HEK293 (cell line): Measurements from ENCODE around the gene STS.

ENCODE experiments used
- CTCF ChIA-PET: fragments of 350-600 bp; formaldehyde crosslinking; extraction: SDS; loops from one replicate; lab custom pipeline; 2021; ENCODE audit warnings: antibody characterized with exemption; lab: Yijun Ruan, JAX
- POLR2A ChIA-PET: fragments of 300-600 bp; formaldehyde crosslinking; extraction: SDS; loops from one replicate; lab custom pipeline; 2020; ENCODE audit warnings: antibody characterized with exemption, inconsistent platforms; lab: Yijun Ruan, JAX
- H3K27ac ChIP-seq: fragments of 200-500 bp; sonication (Bioruptor generic); 2 replicates; pipeline ENCODE4 v1.5.1; 2014; ENCODE audit warnings: low read depth, low read length, control low read depth, inconsistent platforms; ENCODE audit errors: extremely low read depth
- H3K36me3 ChIP-seq, 2 experiments: fragments of 200-500 bp in 1 of 2; sonication (Bioruptor generic) in 1 of 2; 1 replicate in 1 of 2; 2 replicates in 1 of 2; pipeline ENCODE4 v1.5.1; 2014 to 2017; ENCODE audit warnings: inconsistent platforms in 2 of 2, low read length in 2 of 2; ENCODE audit not compliant: control insufficient read depth in 2 of 2, insufficient read depth in 1 of 2
- H3K4me1 ChIP-seq: fragments of 200-500 bp; sonication (Bioruptor generic); 2 replicates; pipeline ENCODE4 v1.5.1; 2014; ENCODE audit warnings: mild to moderate bottlenecking, low read length, inconsistent platforms; ENCODE audit not compliant: control insufficient read depth, insufficient read depth
- H3K4me3 ChIP-seq: 2 replicates; pipeline ENCODE4 v1.5.1; 2011; ENCODE audit warnings: low read depth, mild to moderate bottlenecking, control low read depth, low read length, moderate library complexity
- H3K9me3 ChIP-seq: fragments of 200-500 bp; sonication (Bioruptor generic); 2 replicates; pipeline ENCODE4 v1.5.1; 2014; ENCODE audit warnings: low read depth, low read length, inconsistent platforms; ENCODE audit not compliant: control insufficient read depth, insufficient read depth
- CTCF ChIP-seq: fragments of 450-650 bp; formaldehyde crosslinking; IDR thresholded peaks from 2 replicates; pipeline ENCODE4 v1.5.1; 2016; ENCODE audit warnings: missing biosample characterization, missing genetic modification characterization
- OSR2 ChIP-seq: fragments of 450-650 bp; formaldehyde crosslinking; IDR thresholded peaks from 2 replicates; pipeline ENCODE4 v1.5.1; 2016; ENCODE audit warnings: missing biosample characterization, missing genetic modification characterization
- OVOL3 ChIP-seq: fragments of 450-650 bp; formaldehyde crosslinking; IDR thresholded peaks from 2 replicates; pipeline ENCODE4 v1.5.1; 2016; ENCODE audit warnings: missing biosample characterization, missing genetic modification characterization
- PRDM1 ChIP-seq: fragments of 450-650 bp; formaldehyde crosslinking; IDR thresholded peaks from 2 replicates; pipeline ENCODE4; 2016; ENCODE audit warnings: missing biosample characterization, missing genetic modification characterization
- YY1 ChIP-seq: fragments of 450-650 bp; formaldehyde crosslinking; IDR thresholded peaks from 2 replicates; pipeline ENCODE4 v1.5.1; 2018; ENCODE audit warnings: missing biosample characterization, missing genetic modification characterization
- ZBTB7A ChIP-seq: fragments of 450-650 bp; formaldehyde crosslinking; IDR thresholded peaks from 2 replicates; pipeline ENCODE4 v1.5.1; 2016; ENCODE audit warnings: low read depth, missing biosample characterization, missing genetic modification characterization
- ZIC2 ChIP-seq: fragments of 450-650 bp; formaldehyde crosslinking; IDR thresholded peaks from 2 replicates; pipeline ENCODE4 v1.5.1; 2016; ENCODE audit warnings: missing biosample characterization, missing genetic modification characterization
- ZNF121 ChIP-seq: fragments of 450-650 bp; formaldehyde crosslinking; IDR thresholded peaks from 2 replicates; pipeline ENCODE4 v1.5.1; 2016; ENCODE audit warnings: missing biosample characterization, missing genetic modification characterization
- ZNF16 ChIP-seq: fragments of 450-650 bp; formaldehyde crosslinking; IDR thresholded peaks from 2 replicates; pipeline ENCODE4 v1.5.1; 2016; ENCODE audit warnings: low read depth, missing biosample characterization, missing genetic modification characterization
- ZNF211 ChIP-seq: fragments of 450-650 bp; formaldehyde crosslinking; IDR thresholded peaks from 2 replicates; pipeline ENCODE4 v1.5.1; 2016; ENCODE audit warnings: low read depth, missing biosample characterization, missing genetic modification characterization
- ZNF24 ChIP-seq: fragments of 450-650 bp; formaldehyde crosslinking; IDR thresholded peaks from 2 replicates; pipeline ENCODE4 v1.5.1; 2016; ENCODE audit warnings: missing biosample characterization, missing genetic modification characterization
- ZNF335 ChIP-seq: fragments of 450-650 bp; formaldehyde crosslinking; conservative IDR thresholded peaks from 2 replicates; pipeline ENCODE4 v1.5.1; 2016; ENCODE audit warnings: missing biosample characterization, missing genetic modification characterization
- ZNF423 ChIP-seq: fragments of 450-650 bp; formaldehyde crosslinking; IDR thresholded peaks from 2 replicates; pipeline ENCODE4 v1.5.1; 2016; ENCODE audit warnings: missing biosample characterization, missing genetic modification characterization
- ZNF529 ChIP-seq: fragments of 450-650 bp; formaldehyde crosslinking; IDR thresholded peaks from 2 replicates; pipeline ENCODE4 v1.5.1; 2017; ENCODE audit warnings: missing genetic modification characterization, missing biosample characterization; ENCODE audit not compliant: insufficient replicate concordance
- ZNF530 ChIP-seq: fragments of 450-650 bp; formaldehyde crosslinking; IDR thresholded peaks from 2 replicates; pipeline ENCODE4 v1.5.1; 2016; ENCODE audit warnings: low read depth, missing biosample characterization, missing genetic modification characterization
- ZNF639 ChIP-seq: fragments of 450-650 bp; formaldehyde crosslinking; IDR thresholded peaks from 2 replicates; pipeline ENCODE4 v1.5.1; 2016; ENCODE audit warnings: missing biosample characterization, missing genetic modification characterization
- ZNF658 ChIP-seq: fragments of 450-650 bp; formaldehyde crosslinking; IDR thresholded peaks from 2 replicates; pipeline ENCODE4; 2016; ENCODE audit warnings: missing biosample characterization, missing genetic modification characterization
- ZNF701 ChIP-seq: fragments of 450-650 bp; formaldehyde crosslinking; IDR thresholded peaks from 2 replicates; pipeline ENCODE4 v1.5.1; 2016; ENCODE audit warnings: missing biosample characterization, missing genetic modification characterization
- ZNF768 ChIP-seq: fragments of 450-650 bp; formaldehyde crosslinking; IDR thresholded peaks from 2 replicates; pipeline ENCODE4 v1.5.1; 2018; ENCODE audit warnings: missing biosample characterization, mild to moderate bottlenecking, missing genetic modification characterization
- ZNF791 ChIP-seq: fragments of 450-650 bp; formaldehyde crosslinking; IDR thresholded peaks from 2 replicates; pipeline ENCODE4 v1.5.1; 2016; ENCODE audit warnings: missing biosample characterization, missing genetic modification characterization
- ZSCAN23 ChIP-seq: fragments of 450-650 bp; formaldehyde crosslinking; IDR thresholded peaks from 2 replicates; pipeline ENCODE4 v1.5.1; 2016; ENCODE audit warnings: missing biosample characterization, missing genetic modification characterization
- ZSCAN30 ChIP-seq: fragments of 450-650 bp; IDR thresholded peaks from 2 replicates; pipeline ENCODE4 v1.5.1; 2018; ENCODE audit warnings: missing biosample characterization, mild to moderate bottlenecking, missing genetic modification characterization, moderate library complexity
- TF ChIP-seq, protein P1 (sequence below): fragments of 450-650 bp; formaldehyde crosslinking; IDR thresholded peaks from 2 replicates; pipeline ENCODE4 v1.5.1; 2017; ENCODE audit warnings: missing biosample characterization, missing genetic modification characterization
- TF ChIP-seq, protein P2 (sequence below): fragments of 450-650 bp; formaldehyde crosslinking; IDR thresholded peaks from 2 replicates; pipeline ENCODE4 v1.5.1; 2017; ENCODE audit warnings: missing biosample characterization, mild to moderate bottlenecking, missing genetic modification characterization, moderate library complexity
- TF ChIP-seq, protein P3 (sequence below): fragments of 450-650 bp; formaldehyde crosslinking; IDR thresholded peaks from 2 replicates; pipeline ENCODE4 v1.5.1; 2016; ENCODE audit warnings: missing biosample characterization, missing genetic modification characterization
- TF ChIP-seq, protein P4 (sequence below): fragments of 450-650 bp; formaldehyde crosslinking; IDR thresholded peaks from 2 replicates; pipeline ENCODE4 v1.5.1; 2016; ENCODE audit warnings: missing biosample characterization, missing genetic modification characterization

The STS gene

DNA sequence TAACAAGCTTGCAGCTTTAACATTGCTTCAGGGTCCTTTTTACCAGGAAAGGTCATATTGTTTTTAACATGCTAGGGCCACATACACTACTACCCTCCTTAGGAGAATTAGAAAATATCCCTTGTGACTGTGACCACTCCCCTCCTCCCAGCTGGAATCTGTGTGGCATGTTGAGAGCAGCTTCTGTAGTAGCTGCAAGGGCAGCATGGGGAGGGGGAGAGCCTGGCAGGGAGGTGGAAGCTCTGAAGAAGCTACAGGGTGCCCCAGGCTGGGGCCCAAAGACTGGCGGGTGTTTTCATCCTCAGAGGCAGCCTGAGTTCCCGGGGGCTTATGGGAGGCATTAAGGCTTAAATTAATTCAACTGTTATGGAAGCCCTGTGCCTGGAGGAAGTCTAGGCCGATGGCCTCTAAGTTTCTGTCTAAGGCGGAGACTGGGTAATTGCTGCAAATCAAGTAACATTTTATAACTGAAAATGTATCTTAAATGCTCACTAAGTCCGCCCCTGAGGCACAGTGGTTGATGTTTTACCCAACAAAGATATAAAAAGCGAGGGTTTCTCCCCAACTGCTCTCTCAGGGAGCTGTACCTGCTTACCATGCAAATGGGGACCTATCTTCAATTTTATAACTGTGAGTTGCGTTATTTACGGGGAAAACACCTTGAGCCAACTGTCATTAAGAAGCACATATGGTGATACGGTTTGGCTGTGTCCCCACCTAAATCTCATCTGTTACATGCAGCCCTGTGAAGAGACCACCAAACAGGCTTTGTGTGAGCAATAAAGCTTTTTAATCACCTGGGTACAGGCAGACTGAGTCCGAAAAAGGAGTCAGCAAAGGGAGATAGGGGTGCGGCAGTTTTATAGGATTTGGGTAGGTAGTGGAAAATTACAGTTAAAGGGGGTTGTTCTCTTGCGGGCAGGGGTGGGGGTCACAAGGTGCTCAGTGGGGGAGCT, 37.4 kb upstream of the STS start:
- peaks cover 0 to 6% of the 10 kb centered on the region in 2 experiments; a peak in 1 of 3 replicates for H3K36me3 ChIP-seq
- H3K4me3 ChIP-seq = no peak overlapping the region
- no peaks in the 10 kb centered on the region for H3K4me1 ChIP-seq
- H3K27ac ChIP-seq = no peak overlapping the region
- H3K9me3 ChIP-seq = no peaks in the 10 kb centered on the region
- ChIA-PET CTCF (no interaction called here), POLR2A (no interaction called here)
- no peak for TF ChIP-seq ZNF791
- TF ChIP-seq ZBTB7A (tag by site-specific recombination) = no peak
- peak; percentile 41; the same call in 1 of the 2 replicates for TF ChIP-seq OSR2 (tag by site-specific recombination)
- no peak for TF ChIP-seq ZNF529 (tag by site-specific recombination)
- TF ChIP-seq ZSCAN23 (tag by site-specific recombination) = no peak
- TF ChIP-seq CTCF (tag by site-specific recombination) = no peak
- peak; percentile 51; the same call in 1 of the 2 replicates for TF ChIP-seq ZIC2 (tag by site-specific recombination)

DNA sequence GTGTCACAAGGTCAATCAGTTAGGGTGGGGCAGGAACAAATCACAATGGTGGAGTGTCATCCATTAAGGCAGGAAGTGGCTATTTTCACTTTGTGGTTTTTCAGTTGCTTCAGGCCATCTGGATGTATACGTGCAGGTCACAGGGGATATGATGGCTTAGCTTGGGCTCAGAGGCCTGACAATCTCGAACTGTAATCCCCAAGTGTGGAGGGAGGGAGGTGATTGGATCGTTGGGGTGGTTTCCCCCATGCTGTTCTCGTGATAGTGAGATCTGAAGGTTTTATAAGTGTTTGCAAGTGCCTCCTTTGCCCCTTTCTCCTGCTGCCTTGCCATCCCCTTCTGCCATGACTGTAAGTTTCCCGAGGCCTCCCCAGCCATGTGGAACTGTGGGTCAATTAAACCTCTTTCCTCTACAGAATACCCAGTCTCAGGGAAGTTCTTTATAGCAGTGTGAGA, 36.7 kb upstream of the STS start:
- no peak overlapping the region for H3K27ac ChIP-seq
- no peaks in the 10 kb centered on the region for H3K9me3 ChIP-seq
- H3K4me1 ChIP-seq = no peaks in the 10 kb centered on the region
- no peaks in the 10 kb centered on the region for H3K36me3 ChIP-seq
- H3K4me3 ChIP-seq = no peak overlapping the region
- ChIA-PET CTCF (no interaction called here), POLR2A (no interaction called here)
- TF ChIP-seq OVOL3 (tag by site-specific recombination) (no peak), ZNF658 (tag by site-specific recombination) (no peak), ZNF423 (tag by site-specific recombination) (no peak), ZNF768 (tag by site-specific recombination) (no peak), YY1 (tag by site-specific recombination) (no peak), ZNF701 (tag by site-specific recombination) (no peak), ZNF16 (tag by site-specific recombination) (no peak), ZNF335 (tag by site-specific recombination) (no peak), ZNF530 (no peak), ZSCAN30 (tag by site-specific recombination) (no peak), PRDM1 (tag by site-specific recombination) (no peak), ZNF24 (tag by site-specific recombination) (no peak), ZNF211 (no peak), ZNF639 (tag by site-specific recombination) (no peak), ZNF121 (tag by site-specific recombination) (no peak)
- TF ChIP-seq, protein P1, sequence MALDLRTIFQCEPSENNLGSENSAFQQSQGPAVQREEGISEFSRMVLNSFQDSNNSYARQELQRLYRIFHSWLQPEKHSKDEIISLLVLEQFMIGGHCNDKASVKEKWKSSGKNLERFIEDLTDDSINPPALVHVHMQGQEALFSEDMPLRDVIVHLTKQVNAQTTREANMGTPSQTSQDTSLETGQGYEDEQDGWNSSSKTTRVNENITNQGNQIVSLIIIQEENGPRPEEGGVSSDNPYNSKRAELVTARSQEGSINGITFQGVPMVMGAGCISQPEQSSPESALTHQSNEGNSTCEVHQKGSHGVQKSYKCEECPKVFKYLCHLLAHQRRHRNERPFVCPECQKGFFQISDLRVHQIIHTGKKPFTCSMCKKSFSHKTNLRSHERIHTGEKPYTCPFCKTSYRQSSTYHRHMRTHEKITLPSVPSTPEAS (tag by site-specific recombination) = no peak
- TF ChIP-seq, protein P2, sequence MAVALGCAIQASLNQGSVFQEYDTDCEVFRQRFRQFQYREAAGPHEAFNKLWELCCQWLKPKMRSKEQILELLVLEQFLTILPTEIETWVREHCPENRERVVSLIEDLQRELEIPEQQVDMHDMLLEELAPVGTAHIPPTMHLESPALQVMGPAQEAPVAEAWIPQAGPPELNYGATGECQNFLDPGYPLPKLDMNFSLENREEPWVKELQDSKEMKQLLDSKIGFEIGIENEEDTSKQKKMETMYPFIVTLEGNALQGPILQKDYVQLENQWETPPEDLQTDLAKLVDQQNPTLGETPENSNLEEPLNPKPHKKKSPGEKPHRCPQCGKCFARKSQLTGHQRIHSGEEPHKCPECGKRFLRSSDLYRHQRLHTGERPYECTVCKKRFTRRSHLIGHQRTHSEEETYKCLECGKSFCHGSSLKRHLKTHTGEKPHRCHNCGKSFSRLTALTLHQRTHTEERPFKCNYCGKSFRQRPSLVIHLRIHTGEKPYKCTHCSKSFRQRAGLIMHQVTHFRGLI = no peak
- TF ChIP-seq, protein P3, sequence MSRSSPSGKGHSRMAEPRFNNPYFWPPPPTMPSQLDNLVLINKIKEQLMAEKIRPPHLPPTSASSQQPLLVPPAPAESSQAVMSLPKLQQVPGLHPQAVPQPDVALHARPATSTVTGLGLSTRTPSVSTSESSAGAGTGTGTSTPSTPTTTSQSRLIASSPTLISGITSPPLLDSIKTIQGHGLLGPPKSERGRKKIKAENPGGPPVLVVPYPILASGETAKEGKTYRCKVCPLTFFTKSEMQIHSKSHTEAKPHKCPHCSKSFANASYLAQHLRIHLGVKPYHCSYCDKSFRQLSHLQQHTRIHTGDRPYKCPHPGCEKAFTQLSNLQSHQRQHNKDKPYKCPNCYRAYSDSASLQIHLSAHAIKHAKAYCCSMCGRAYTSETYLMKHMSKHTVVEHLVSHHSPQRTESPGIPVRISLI (tag by site-specific recombination) = no peak
- TF ChIP-seq, protein P4, sequence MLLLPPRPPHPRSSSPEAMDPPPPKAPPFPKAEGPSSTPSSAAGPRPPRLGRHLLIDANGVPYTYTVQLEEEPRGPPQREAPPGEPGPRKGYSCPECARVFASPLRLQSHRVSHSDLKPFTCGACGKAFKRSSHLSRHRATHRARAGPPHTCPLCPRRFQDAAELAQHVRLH (tag by site-specific recombination) = no peak
- TF ChIP-seq, all 188 proteins: peak for 0
